Large intestine (tissue), 3 donors: ENCODE measurements around the gene HYAL4. TPM values are rescaled to one million over a fixed set of nuclear protein-coding genes. Genes with fewer than 3 reads are reported as not detected.

Experiments used
- DNase-seq, 2 donors: peaks; one replicate each; pipeline versions ENCODE4 v3.0.0 to v3.0.0-alpha.2; 2013
- H3K27ac ChIP-seq: one replicate; pipeline ENCODE4 v1.5.1; 2013; ENCODE audit warnings: low read length
- H3K27me3 ChIP-seq: 2 replicates; pipeline ENCODE4 v1.6.1; 2013; ENCODE audit warnings: low read length; ENCODE audit not compliant: control insufficient read depth, insufficient read depth
- H3K36me3 ChIP-seq: 2 replicates; pipeline ENCODE4 v1.6.1; 2013; ENCODE audit warnings: low read length; ENCODE audit not compliant: control insufficient read depth, insufficient read depth
- H3K4me1 ChIP-seq: one replicate; pipeline ENCODE4 v1.6.1; 2013; ENCODE audit warnings: low read length; ENCODE audit not compliant: control insufficient read depth, insufficient read depth
- H3K4me3 ChIP-seq: one replicate; pipeline ENCODE4 v1.5.1; 2013; ENCODE audit warnings: low read length
- H3K9me3 ChIP-seq: one replicate; pipeline ENCODE4 v1.6.1; 2013; ENCODE audit warnings: mild to moderate bottlenecking, low read depth, low read length, moderate library complexity; ENCODE audit not compliant: control insufficient read depth
- WGBS: methylation state at CpG from one replicate; pipeline ENCODE4 v1.1.5; 2013; ENCODE audit warnings: low lambda C conversion rate; ENCODE audit not compliant: insufficient coverage; 5-methylcytosine and 5-hydroxymethylcytosine counted together
- polyA plus RNA-seq: library from polyadenylated mRNA; unstranded; fragments of 120-200 nt; gene quantifications from one replicate; pipeline ENCODE4 v1.2.1, GENCODE V29; 2013

Gene HYAL4
- polyA plus RNA-seq, 1 donor: not detected

- no peaks in the 10 kb centered on the region for H3K36me3 ChIP-seq
- H3K9me3 ChIP-seq: no peaks in the 10 kb centered on the region
- peaks cover 16% of the 10 kb centered on the region for H3K4me1 ChIP-seq
- 33% methylated on average over 1 of the region's 1 CpG for whole genome bisulfite sequencing
- DNase-seq: peak in 1 of 2 donors; percentile 20
- no peak overlapping the region for H3K4me3 ChIP-seq
- no peaks in the 10 kb centered on the region for H3K27me3 ChIP-seq
- H3K27ac ChIP-seq: peak overlapping the region; percentile 42
These were observed 20.0 kb downstream of the HYAL4 start for GRCh38 chr7:123864966-123865365.

- no peak overlapping the region for H3K4me3 ChIP-seq
- peak; percentile 44 to 64 for DNase-seq
- no peaks in the 10 kb centered on the region for H3K36me3 ChIP-seq
- peaks cover 16% of the 10 kb centered on the region for H3K4me1 ChIP-seq
- H3K9me3 ChIP-seq: no peaks in the 10 kb centered on the region
- peak overlapping the region; percentile 42 for H3K27ac ChIP-seq
- no peaks in the 10 kb centered on the region for H3K27me3 ChIP-seq
- WGBS: no CpG with 5 or more reads among the region's 3 CpGs
These were observed 20.6 kb downstream of the HYAL4 start for GRCh38 chr7:123865517-123866117.

GRCh38 chr7:123867225-123867624, 22.3 kb downstream of the HYAL4 start:
- Histone ChIP-seq H3K36me3 (no peaks in the 10 kb centered on the region), H3K4me3 (no peak overlapping the region), H3K27ac (no peak overlapping the region), H3K4me1 (peaks cover 16% of the 10 kb centered on the region), H3K27me3 (no peaks in the 10 kb centered on the region), H3K9me3 (no peaks in the 10 kb centered on the region)
- WGBS: no CpG with 5 or more reads among the region's 1 CpG
- DNase-seq: no peak

GRCh38 chr7:123871998-123872867, 27.3 kb downstream of the HYAL4 start:
- 0% methylated on average over 1 of the region's 7 CpGs for WGBS
- peak; percentile 61 to 71 for DNase-seq
- Histone ChIP-seq H3K27me3 (no peaks in the 10 kb centered on the region), H3K27ac (no peak overlapping the region), H3K36me3 (no peaks in the 10 kb centered on the region), H3K4me3 (no peak overlapping the region), H3K9me3 (no peaks in the 10 kb centered on the region), H3K4me1 (peaks cover 6% of the 10 kb centered on the region)

GRCh38 chr7:123872908-123873307, 27.9 kb downstream of the HYAL4 start:
- no peak overlapping the region for H3K27ac ChIP-seq
- H3K9me3 ChIP-seq: no peaks in the 10 kb centered on the region
- H3K4me1 ChIP-seq: peaks cover 6% of the 10 kb centered on the region
- no CpG with 5 or more reads among the region's 4 CpGs for WGBS
- H3K27me3 ChIP-seq: no peaks in the 10 kb centered on the region
- no peak for DNase-seq
- no peaks in the 10 kb centered on the region for H3K36me3 ChIP-seq
- no peak overlapping the region for H3K4me3 ChIP-seq

- no peaks in the 10 kb centered on the region for H3K9me3 ChIP-seq
- DNase-seq: no peak
- no peaks in the 10 kb centered on the region for H3K36me3 ChIP-seq
- 75% methylated on average over 2 of the region's 7 CpGs for WGBS
- H3K27me3 ChIP-seq: no peaks in the 10 kb centered on the region
- H3K27ac ChIP-seq: no peak overlapping the region
- H3K4me3 ChIP-seq: no peak overlapping the region
- H3K4me1 ChIP-seq: peaks cover 6% of the 10 kb centered on the region
These were observed 31.7 kb downstream of the HYAL4 start for GRCh38 chr7:123876557-123877256.

GRCh38 chr7:123879628-123880027, 34.7 kb downstream of the HYAL4 start:
- Histone ChIP-seq H3K9me3 (no peaks in the 10 kb centered on the region), H3K36me3 (no peaks in the 10 kb centered on the region), H3K4me3 (no peak overlapping the region), H3K27ac (no peak overlapping the region), H3K4me1 (no peaks in the 10 kb centered on the region), H3K27me3 (no peaks in the 10 kb centered on the region)
- DNase-seq: no peak
- WGBS: 100% methylated on average over 2 of the region's 4 CpGs

GRCh38 chr7:123881300-123881699, 36.3 kb downstream of the HYAL4 start:
- H3K9me3 ChIP-seq: no peaks in the 10 kb centered on the region
- no peaks in the 10 kb centered on the region for H3K4me1 ChIP-seq
- 69% methylated on average over 2 of the region's 2 CpGs for WGBS
- no peaks in the 10 kb centered on the region for H3K36me3 ChIP-seq
- H3K27me3 ChIP-seq: no peaks in the 10 kb centered on the region
- no peak overlapping the region for H3K4me3 ChIP-seq
- H3K27ac ChIP-seq: no peak overlapping the region
- no peak for DNase-seq

GRCh38 chr7:123883154-123883553, 38.2 kb downstream of the HYAL4 start:
- DNase-seq: no peak
- H3K4me1 ChIP-seq: no peaks in the 10 kb centered on the region
- H3K9me3 ChIP-seq: no peaks in the 10 kb centered on the region
- H3K4me3 ChIP-seq: no peak overlapping the region
- no peaks in the 10 kb centered on the region for H3K36me3 ChIP-seq
- H3K27ac ChIP-seq: no peak overlapping the region
- no peaks in the 10 kb centered on the region for H3K27me3 ChIP-seq

GRCh38 chr7:123888192-123888591, 43.2 kb downstream of the HYAL4 start:
- Histone ChIP-seq H3K4me3 (no peak overlapping the region), H3K27me3 (no peaks in the 10 kb centered on the region), H3K4me1 (no peaks in the 10 kb centered on the region), H3K9me3 (no peaks in the 10 kb centered on the region), H3K36me3 (no peaks in the 10 kb centered on the region), H3K27ac (no peak overlapping the region)
- DNase-seq: no peak
